Endothelial cell of umbilical vein (primary cell): ENCODE measurements around the gene MAP2K4. TPM values are rescaled to one million over a fixed set of nuclear protein-coding genes. Genes with fewer than 3 reads are reported as not detected.

Source experiments
- BruUV-seq: library from RNA; stranded (reverse); fragments of 400-500 nt; replicated peaks from 2 replicates; lab custom pipeline; 2021; lab: Mats Ljungman, UMichigan
- CTCF ChIA-PET: fragments of 300-600, 350-600 bp; sonication (Branson Sonifier 250); formaldehyde crosslinking; loops from one replicate; lab custom pipeline; 2021; ENCODE audit warnings: antibody characterized with exemption, inconsistent platforms; lab: Charles Lee
- POLR2A ChIA-PET: fragments of 300-600, 350-600 bp; sonication (Branson Sonifier 250); formaldehyde crosslinking; loops from one replicate; lab custom pipeline; 2021; ENCODE audit warnings: antibody characterized with exemption, inconsistent platforms; lab: Charles Lee
- DNase-seq: peaks from one replicate; pipeline ENCODE4 v3.0.0-alpha.2; 2011; ENCODE audit warnings: low read depth, low spot score
- FAIRE-seq: peaks from 2 replicates; lab custom pipeline; 2011; peaks lifted over from hg19 to GRCh38; lab: Jason Lieb, UNC
- H2AFZ ChIP-seq: 2 replicates; pipeline ENCODE4 v1.6.0; 2012; ENCODE audit warnings: low read depth, low read length, control low read depth, inconsistent platforms
- H3K27ac ChIP-seq: 2 replicates; pipeline ENCODE4 v1.5.1; 2011; ENCODE audit warnings: low read depth, mild to moderate bottlenecking, control low read depth, low read length, moderate library complexity; ENCODE audit not compliant: insufficient read depth
- H3K27me3 ChIP-seq, 2 experiments: 2 replicates each; pipeline versions ENCODE4 v1.6.0 to v1.6.1; 2011; ENCODE audit warnings: low read length in 2 of 2, mixed read lengths in 1 of 2; ENCODE audit not compliant: control insufficient read depth in 2 of 2, insufficient read depth in 2 of 2
- H3K36me3 ChIP-seq, 2 experiments: 2 replicates in 1 of 2; 3 replicates in 1 of 2; pipeline ENCODE4 v1.5.1; 2011; ENCODE audit warnings: low read length in 2 of 2, mild to moderate bottlenecking in 1 of 2, moderate library complexity in 1 of 2; ENCODE audit not compliant: control insufficient read depth in 2 of 2, insufficient read depth in 2 of 2; ENCODE audit errors: extremely low read depth in 1 of 2
- H3K4me1 ChIP-seq: 3 replicates; pipeline ENCODE4 v1.5.1; 2011; ENCODE audit warnings: mild to moderate bottlenecking, low read length; ENCODE audit not compliant: control insufficient read depth, insufficient read depth; ENCODE audit errors: extremely low read depth
- H3K4me2 ChIP-seq: 2 replicates; pipeline ENCODE4 v1.6.1; 2011; ENCODE audit warnings: low read length, control low read depth, mixed read lengths; ENCODE audit not compliant: insufficient read depth
- H3K4me3 ChIP-seq, 3 experiments: fragments of 200-600 bp in 1 of 3; sonication (generic), shearing (Covaris generic) in 1 of 3; replicated peaks in 1 of 3; 2 replicates each; pipeline ENCODE4 v1.5.1; 2011 to 2016; ENCODE audit warnings: control low read depth in 3 of 3, low read length in 3 of 3, mild to moderate bottlenecking in 2 of 3, inconsistent platforms in 1 of 3, low read depth in 1 of 3, moderate library complexity in 1 of 3; ENCODE audit not compliant: insufficient read depth in 1 of 3
- H3K79me2 ChIP-seq: 2 replicates; pipeline ENCODE4 v1.6.0; 2012; ENCODE audit warnings: low read length, inconsistent platforms; ENCODE audit not compliant: control insufficient read depth, insufficient read depth
- H3K9ac ChIP-seq: replicated peaks from 2 replicates; pipeline ENCODE3; 2011; ENCODE audit warnings: low read length, control low read depth; ENCODE audit not compliant: insufficient read depth; ENCODE audit errors: extremely low read depth
- H3K9me1 ChIP-seq: replicated peaks from 3 replicates; pipeline ENCODE4 v1.6.0; 2011; ENCODE audit warnings: mild to moderate bottlenecking, low read length; ENCODE audit not compliant: control insufficient read depth, insufficient read depth; ENCODE audit errors: extremely low read depth
- H3K9me3 ChIP-seq: replicated peaks from 2 replicates; pipeline ENCODE4 v1.5.1; 2012; ENCODE audit warnings: low read length, inconsistent platforms; ENCODE audit not compliant: control insufficient read depth, insufficient read depth
- H4K20me1 ChIP-seq: replicated peaks from 2 replicates; pipeline ENCODE3; 2011; ENCODE audit warnings: mild to moderate bottlenecking, low read length; ENCODE audit not compliant: control insufficient read depth, insufficient read depth; ENCODE audit errors: extremely low read depth
- FOS ChIP-seq: IDR thresholded peaks from 2 replicates; pipeline ENCODE4 v1.6.1; 2011; ENCODE audit warnings: mild to moderate bottlenecking, low read length, moderate library complexity, borderline replicate concordance; ENCODE audit not compliant: insufficient read depth
- JUN ChIP-seq: IDR thresholded peaks from 2 replicates; pipeline ENCODE4 v1.6.1; 2011; ENCODE audit warnings: borderline replicate concordance, low read depth; ENCODE audit not compliant: insufficient read length, insufficient read depth
- dilution Hi-C: fragments of 300-500 bp; cut with MboI; formaldehyde crosslinking; loops from one replicate; pipeline ENCODE4 v1.15.0; 2019; ENCODE audit warnings: low sequenced_read_pairs; ENCODE audit not compliant: extremely low pct_ligation_motif_present
- intact Hi-C: fragments of 100-400 bp; cut with micrococcal nuclease; formaldehyde crosslinking; loops from one replicate; pipeline ENCODE4 v1.10.0; 2022
- polyA plus RNA-seq, 4 experiments: library from polyadenylated mRNA; depleted of rRNA in 3 of 4; stranded (reverse) in 3 of 4; unstranded in 1 of 4; fragments of >200 nt; gene quantifications; 2 replicates each; pipeline versions ENCODE4 v1.2.1 to v1.2.3, GENCODE V29; 2011 to 2012; ENCODE audit warnings: missing spikeins in 1 of 4
- total RNA-seq: library from RNA; stranded (reverse); gene quantifications from 2 replicates; pipeline ENCODE4 v1.2.3, GENCODE V29; 2021
- TF ChIP-seq, protein P1 (sequence below): IDR thresholded peaks from 2 replicates; pipeline ENCODE4 v1.6.1; 2011; ENCODE audit not compliant: insufficient read depth, insufficient read length
- TF ChIP-seq, protein P2 (sequence below), 2 donors: IDR thresholded peaks; 1 replicate in 1 of 2; 2 replicates in 1 of 2; pipeline ENCODE4 v1.5.1; 2011; ENCODE audit warnings: low read length in 2 of 2, mild to moderate bottlenecking in 2 of 2, moderate library complexity in 2 of 2, control low read depth in 1 of 2, inconsistent platforms in 1 of 2, low read depth in 1 of 2; ENCODE audit not compliant: insufficient read depth in 1 of 2; ENCODE audit errors: extremely low read depth in 1 of 2

The MAP2K4 gene
- total and polyA plus RNA-seq, 2 donors (not counting 3 experiments of a cell fraction or from before 2014, with no cell fraction given), result 8.6 to 17.5 TPM

DNA sequence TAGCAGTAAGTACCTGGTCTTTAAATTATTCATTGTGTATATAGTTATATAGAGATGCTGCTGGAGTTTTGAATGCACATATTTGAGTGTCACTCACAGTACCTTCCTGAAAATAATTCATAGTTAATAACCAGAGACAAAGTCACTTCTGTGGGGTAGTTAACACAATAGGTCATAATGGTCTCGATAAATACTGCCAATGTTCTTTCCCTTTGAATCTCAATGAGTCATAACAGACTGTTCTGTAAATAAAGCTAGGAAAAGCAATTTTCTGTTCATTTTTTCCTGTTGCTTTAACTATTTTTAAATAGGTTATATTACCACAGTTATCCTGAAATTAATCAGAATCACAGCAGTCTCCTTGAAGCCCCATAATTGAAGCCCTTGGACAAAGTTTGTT is 87.2 kb downstream of the MAP2K4 start:
- ChIA-PET CTCF (interaction anchor here (0.5 to 1.7 kb wide), 6 partner anchors 9 to 49 kb away, joined by 3 to 6 read pairs (median 3); no protein-coding TSS in a partner anchor), POLR2A (no interaction called here)
- TF ChIP-seq JUN (peak; percentile 52), FOS (peak; percentile 68)
- TF ChIP-seq, protein P1, sequence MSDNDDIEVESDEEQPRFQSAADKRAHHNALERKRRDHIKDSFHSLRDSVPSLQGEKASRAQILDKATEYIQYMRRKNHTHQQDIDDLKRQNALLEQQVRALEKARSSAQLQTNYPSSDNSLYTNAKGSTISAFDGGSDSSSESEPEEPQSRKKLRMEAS, result no peak
- H3K9ac ChIP-seq, result no peak overlapping the region
- FAIRE-seq (peak; percentile 78), DNase-seq (peak; percentile 74)
- H3K9me3 ChIP-seq, result no peaks in the 10 kb centered on the region
- H3K4me2 ChIP-seq, result peak overlapping the region; percentile 14
- H3K27me3 ChIP-seq, result no peaks in the 10 kb centered on the region
- peaks cover 18% of the 10 kb centered on the region for H3K4me1 ChIP-seq
- no peaks in the 10 kb centered on the region for H3K79me2 ChIP-seq
- peak overlapping the region; percentile 35 for H3K27ac ChIP-seq
- dilution Hi-C loops (no loop called here), intact Hi-C loops (no loop called here)
- no peaks in the 10 kb centered on the region for H4K20me1 ChIP-seq
- BruUV-seq, result no TSS peak
- H3K36me3 ChIP-seq, result no peaks in the 10 kb centered on the region
- H3K4me3 ChIP-seq, result no peak overlapping the region
- no peaks in the 10 kb centered on the region for H3K9me1 ChIP-seq
- no peak overlapping the region for H2AFZ ChIP-seq

DNA sequence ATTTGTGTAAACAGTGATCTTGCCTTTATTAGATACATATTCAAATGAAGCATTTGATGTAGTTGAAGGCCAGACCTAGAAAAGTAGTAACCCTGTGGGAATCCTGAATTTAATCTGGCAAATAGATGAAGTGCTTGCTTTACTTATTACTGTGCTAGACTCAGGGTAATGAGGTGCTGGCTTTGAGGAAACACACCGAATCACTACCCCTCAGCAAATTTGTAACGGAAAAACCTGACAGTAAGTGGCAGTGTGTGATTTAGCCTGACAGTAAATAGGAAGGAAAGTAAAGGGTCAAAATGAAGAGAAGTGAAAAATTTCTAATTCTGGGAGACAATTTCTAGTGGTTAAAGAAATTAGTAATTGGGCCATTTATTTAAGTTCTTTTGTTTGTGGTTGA is 90.2 kb downstream of the MAP2K4 start:
- Histone ChIP-seq H3K4me3 (no peak overlapping the region), H3K36me3 (peaks cover 5 to 9% of the 10 kb centered on the region in 2 experiments), H3K9ac (no peak overlapping the region), H3K79me2 (no peaks in the 10 kb centered on the region), H3K27me3 (no peaks in the 10 kb centered on the region), H3K4me1 (peaks cover 15% of the 10 kb centered on the region), H3K9me3 (no peaks in the 10 kb centered on the region), H3K27ac (no peak overlapping the region), H2AFZ (no peak overlapping the region), H3K4me2 (no peak overlapping the region), H4K20me1 (no peaks in the 10 kb centered on the region), H3K9me1 (no peaks in the 10 kb centered on the region)
- no peak for FAIRE-seq
- CTCF ChIA-PET, result no interaction called here
- TF ChIP-seq, protein P2, sequence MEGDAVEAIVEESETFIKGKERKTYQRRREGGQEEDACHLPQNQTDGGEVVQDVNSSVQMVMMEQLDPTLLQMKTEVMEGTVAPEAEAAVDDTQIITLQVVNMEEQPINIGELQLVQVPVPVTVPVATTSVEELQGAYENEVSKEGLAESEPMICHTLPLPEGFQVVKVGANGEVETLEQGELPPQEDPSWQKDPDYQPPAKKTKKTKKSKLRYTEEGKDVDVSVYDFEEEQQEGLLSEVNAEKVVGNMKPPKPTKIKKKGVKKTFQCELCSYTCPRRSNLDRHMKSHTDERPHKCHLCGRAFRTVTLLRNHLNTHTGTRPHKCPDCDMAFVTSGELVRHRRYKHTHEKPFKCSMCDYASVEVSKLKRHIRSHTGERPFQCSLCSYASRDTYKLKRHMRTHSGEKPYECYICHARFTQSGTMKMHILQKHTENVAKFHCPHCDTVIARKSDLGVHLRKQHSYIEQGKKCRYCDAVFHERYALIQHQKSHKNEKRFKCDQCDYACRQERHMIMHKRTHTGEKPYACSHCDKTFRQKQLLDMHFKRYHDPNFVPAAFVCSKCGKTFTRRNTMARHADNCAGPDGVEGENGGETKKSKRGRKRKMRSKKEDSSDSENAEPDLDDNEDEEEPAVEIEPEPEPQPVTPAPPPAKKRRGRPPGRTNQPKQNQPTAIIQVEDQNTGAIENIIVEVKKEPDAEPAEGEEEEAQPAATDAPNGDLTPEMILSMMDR (IDR thresholded peaks at IDR 0.05; ENCODE audit: extremely low read depth in 1 of 2, insufficient read depth in 1 of 2, low read depth in 1 of 2, low read length in 2 of 2), result no peak
- TF ChIP-seq, protein P1, result no peak
- intact Hi-C loops, result no loop called here
- no peak for DNase-seq
- POLR2A ChIA-PET, result no interaction called here
- BruUV-seq, result no TSS peak
- dilution Hi-C loops, result no loop called here
